Neural progenitor cell (in vitro differentiated cells): ENCODE results near the gene ABTB2. TPM values are rescaled to one million over a fixed set of nuclear protein-coding genes. Genes with fewer than 3 reads are reported as not detected.
"Not testable (repeated sequence)": the region's sequence is repeated elsewhere in the genome, so short reads cannot be mapped to it uniquely, and the experiment has no call there.

ENCODE experiments used
- DNase-seq: peaks from one replicate; pipeline ENCODE4 v3.0.0-alpha.2; 2016; ENCODE audit warnings: low spot score
- H2AFZ ChIP-seq: fragments of 200-600 bp; sonication (generic); replicated peaks from 2 replicates; pipeline ENCODE4 v1.6.1; 2016; ENCODE audit warnings: antibody characterized with exemption
- H3F3A ChIP-seq: fragments of 200-600 bp; sonication (generic); 2 replicates; pipeline ENCODE4 v1.6.1; 2016; ENCODE audit warnings: antibody characterized with exemption, low read depth
- H3K27ac ChIP-seq: fragments of 200-600 bp; sonication (generic); 2 replicates; pipeline ENCODE4 v1.5.1; 2016; ENCODE audit warnings: mild to moderate bottlenecking
- H3K27me3 ChIP-seq: fragments of 200-600 bp; sonication (generic); 2 replicates; pipeline ENCODE4 v1.6.1; 2016; ENCODE audit warnings: mild to moderate bottlenecking, moderate library complexity
- H3K36me3 ChIP-seq: fragments of 200-600 bp; sonication (generic); 2 replicates; pipeline ENCODE4 v1.5.1; 2016
- H3K4me1 ChIP-seq: fragments of 200-600 bp; sonication (generic); 2 replicates; pipeline ENCODE4 v1.6.1; 2016; ENCODE audit warnings: mixed run types
- H3K4me2 ChIP-seq: fragments of 200-600 bp; sonication (generic); 2 replicates; pipeline ENCODE4 v1.6.1; 2016
- H3K4me3 ChIP-seq: fragments of 200-600 bp; sonication (generic); 2 replicates; pipeline ENCODE4 v1.5.1; 2016
- H3K79me2 ChIP-seq: fragments of 200-600 bp; sonication (generic); 2 replicates; pipeline ENCODE4 v1.6.1; 2016; ENCODE audit warnings: low read depth
- H3K9ac ChIP-seq: fragments of 200-600 bp; sonication (generic); 2 replicates; pipeline ENCODE4 v1.6.1; 2016
- H3K9me3 ChIP-seq: fragments of 200-600 bp; sonication (generic); 2 replicates; pipeline ENCODE4 v1.5.1; 2016; ENCODE audit warnings: low read depth
- H4K20me1 ChIP-seq: fragments of 200-600 bp; sonication (generic); 2 replicates; pipeline ENCODE4 v1.6.1; 2016; ENCODE audit warnings: low read depth
- H3K27ac Mint-ChIP-seq: 3 replicates; pipeline ENCODE4 v1.8.0; 2021; ENCODE audit warnings: mixed read lengths
- H3K27me3 Mint-ChIP-seq: 2 replicates; pipeline ENCODE4 v1.8.0; 2022; ENCODE audit warnings: low read depth, mild to moderate bottlenecking, inconsistent platforms, moderate library complexity, mixed read lengths; ENCODE audit not compliant: insufficient read depth
- H3K36me3 Mint-ChIP-seq: 3 replicates; pipeline ENCODE4 v1.8.0; 2021; ENCODE audit warnings: mixed read lengths
- H3K4me1 Mint-ChIP-seq: 3 replicates; pipeline ENCODE4 v1.8.0; 2021; ENCODE audit warnings: mixed read lengths
- H3K4me3 Mint-ChIP-seq: 3 replicates; pipeline ENCODE4 v1.8.0; 2021; ENCODE audit warnings: mild to moderate bottlenecking, moderate library complexity, mixed read lengths
- H3K9me3 Mint-ChIP-seq: 3 replicates; pipeline ENCODE4 v1.8.0; 2020; ENCODE audit warnings: mixed read lengths
- EZH2 ChIP-seq: fragments of 200-600 bp; sonication (generic); IDR thresholded peaks from 2 replicates; pipeline ENCODE4 v1.6.1; 2017; ENCODE audit warnings: antibody characterized with exemption, mild to moderate bottlenecking, moderate library complexity
- EZH2phosphoT487 ChIP-seq: fragments of 200-600 bp; sonication (generic); IDR thresholded peaks from 2 replicates; pipeline ENCODE4 v1.6.1; 2017; ENCODE audit warnings: antibody characterized with exemption
- total RNA-seq: library from RNA; depleted of rRNA; stranded (reverse); fragments of >200 nt; gene quantifications from 2 replicates; pipeline ENCODE4 v1.2.3, GENCODE V29; 2015; ENCODE audit warnings: low replicate concordance
- TF ChIP-seq, protein P1 (sequence below): fragments of 200-600 bp; sonication (generic); IDR thresholded peaks from 2 replicates; pipeline ENCODE4 v1.5.1; 2017; ENCODE audit warnings: antibody characterized with exemption, mild to moderate bottlenecking

ABTB2 gene
- total RNA-seq, 1 donor from 2014 or later = 0.37 TPM

GRCh38 chr11:34394771-34395300 lies 37.0 kb upstream of the ABTB2 start:
- Histone ChIP-seq H3F3A (no peaks in the 10 kb centered on the region), H3K27ac (no peak overlapping the region), H3K27me3 (no peaks in the 10 kb centered on the region), H3K4me3 (no peak overlapping the region), H3K9ac (no peak overlapping the region), H3K4me2 (no peak overlapping the region), H3K79me2 (no peaks in the 10 kb centered on the region), H3K9me3 (no peaks in the 10 kb centered on the region), H2AFZ (peak overlapping the region; percentile 40), H3K36me3 (no peaks in the 10 kb centered on the region), H3K4me1 (no peaks in the 10 kb centered on the region), H4K20me1 (no peaks in the 10 kb centered on the region)
- no peak for DNase-seq
- H3K27ac Mint-ChIP-seq = no peak overlapping the region
- TF ChIP-seq EZH2phosphoT487 = no peak
- no peak for TF ChIP-seq EZH2
- TF ChIP-seq, protein P1, sequence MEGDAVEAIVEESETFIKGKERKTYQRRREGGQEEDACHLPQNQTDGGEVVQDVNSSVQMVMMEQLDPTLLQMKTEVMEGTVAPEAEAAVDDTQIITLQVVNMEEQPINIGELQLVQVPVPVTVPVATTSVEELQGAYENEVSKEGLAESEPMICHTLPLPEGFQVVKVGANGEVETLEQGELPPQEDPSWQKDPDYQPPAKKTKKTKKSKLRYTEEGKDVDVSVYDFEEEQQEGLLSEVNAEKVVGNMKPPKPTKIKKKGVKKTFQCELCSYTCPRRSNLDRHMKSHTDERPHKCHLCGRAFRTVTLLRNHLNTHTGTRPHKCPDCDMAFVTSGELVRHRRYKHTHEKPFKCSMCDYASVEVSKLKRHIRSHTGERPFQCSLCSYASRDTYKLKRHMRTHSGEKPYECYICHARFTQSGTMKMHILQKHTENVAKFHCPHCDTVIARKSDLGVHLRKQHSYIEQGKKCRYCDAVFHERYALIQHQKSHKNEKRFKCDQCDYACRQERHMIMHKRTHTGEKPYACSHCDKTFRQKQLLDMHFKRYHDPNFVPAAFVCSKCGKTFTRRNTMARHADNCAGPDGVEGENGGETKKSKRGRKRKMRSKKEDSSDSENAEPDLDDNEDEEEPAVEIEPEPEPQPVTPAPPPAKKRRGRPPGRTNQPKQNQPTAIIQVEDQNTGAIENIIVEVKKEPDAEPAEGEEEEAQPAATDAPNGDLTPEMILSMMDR = no peak
- H3K4me1 Mint-ChIP-seq = peaks cover 3% of the 10 kb centered on the region
- H3K36me3 Mint-ChIP-seq = no peaks in the 10 kb centered on the region
- H3K9me3 Mint-ChIP-seq = peaks cover 19% of the 10 kb centered on the region
- H3K4me3 Mint-ChIP-seq = no peak overlapping the region
- peaks cover 6% of the 10 kb centered on the region for H3K27me3 Mint-ChIP-seq

DNA sequence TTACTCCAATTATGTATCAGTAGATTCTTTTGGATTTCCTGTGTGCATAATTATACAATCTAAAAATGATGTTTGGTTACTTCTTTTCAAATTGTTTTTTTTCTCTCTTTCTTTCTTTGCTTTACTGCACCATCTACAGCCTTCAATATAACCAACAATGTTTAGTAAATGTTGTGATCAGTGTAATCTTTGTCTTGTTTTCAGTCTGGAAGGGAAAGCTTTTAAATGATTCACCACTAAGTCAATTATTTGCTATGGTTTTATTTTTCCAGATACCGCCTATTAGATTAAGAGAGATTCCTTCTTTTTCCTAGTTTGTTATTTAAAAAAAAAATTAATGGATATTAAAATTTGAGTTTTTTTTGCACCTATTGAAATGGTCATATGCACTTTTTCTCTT lies 29.8 kb upstream of the ABTB2 start:
- Mint-ChIP-seq H3K9me3 (peaks cover 4% of the 10 kb centered on the region), H3K27me3 (no peaks in the 10 kb centered on the region), H3K27ac (no peak overlapping the region), H3K4me1 (no peaks in the 10 kb centered on the region), H3K36me3 (no peaks in the 10 kb centered on the region), H3K4me3 (no peak overlapping the region)
- H3K27ac ChIP-seq = no peak overlapping the region
- DNase-seq = no peak
- no peak overlapping the region for H3K4me3 ChIP-seq
- no peaks in the 10 kb centered on the region for H4K20me1 ChIP-seq
- no peaks in the 10 kb centered on the region for H3K27me3 ChIP-seq
- H3F3A ChIP-seq = no peaks in the 10 kb centered on the region
- no peak overlapping the region for H3K9ac ChIP-seq
- no peak overlapping the region for H2AFZ ChIP-seq
- H3K9me3 ChIP-seq = no peaks in the 10 kb centered on the region
- H3K79me2 ChIP-seq = no peaks in the 10 kb centered on the region
- no peak overlapping the region for H3K4me2 ChIP-seq
- no peaks in the 10 kb centered on the region for H3K36me3 ChIP-seq
- TF ChIP-seq EZH2 = no peak
- TF ChIP-seq, protein P1 = no peak
- H3K4me1 ChIP-seq = no peaks in the 10 kb centered on the region

GRCh38 chr11:34386356-34386755 lies 28.5 kb upstream of the ABTB2 start:
- H3K27me3 ChIP-seq, H4K20me1 ChIP-seq, H3K4me1 Mint-ChIP-seq: not testable (repeated sequence)

DNA sequence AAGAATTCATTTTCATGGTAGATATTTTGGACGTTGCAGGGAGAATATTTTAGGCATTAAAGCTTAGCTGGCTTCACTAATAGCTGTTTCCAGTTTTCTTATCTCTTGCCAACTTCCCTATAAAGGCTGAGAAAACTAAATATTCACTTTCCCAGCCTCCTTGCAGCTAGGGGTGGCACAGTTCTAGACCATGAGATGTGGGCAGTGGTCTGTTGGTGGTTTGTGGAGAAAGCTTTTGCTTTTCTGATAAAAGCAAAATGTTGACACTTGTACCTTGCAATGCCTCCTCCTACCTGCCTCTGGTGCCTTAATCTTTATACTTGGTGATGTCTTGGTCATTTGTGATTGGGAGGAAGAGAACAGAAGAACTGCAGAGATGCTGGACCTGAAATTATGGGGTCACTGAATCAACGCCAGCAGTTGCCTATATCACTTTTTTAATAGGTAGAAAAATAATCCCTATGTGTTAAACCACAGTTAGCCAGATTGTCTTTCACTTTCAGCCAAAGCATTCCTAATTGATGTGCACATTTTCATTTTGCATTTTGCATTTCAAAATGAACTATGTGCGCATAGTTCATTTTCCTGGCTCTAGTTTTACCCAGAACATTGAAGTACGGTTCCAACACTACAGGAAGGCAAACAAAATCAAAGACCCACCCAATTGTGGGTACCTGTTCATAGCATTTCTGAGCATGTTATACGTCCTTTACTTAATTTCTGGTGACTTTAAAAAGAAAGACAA lies 24.9 kb upstream of the ABTB2 start:
- no peaks in the 10 kb centered on the region for H3K27me3 ChIP-seq
- no peaks in the 10 kb centered on the region for H4K20me1 ChIP-seq
- no peaks in the 10 kb centered on the region for H3K36me3 ChIP-seq
- H3K36me3 Mint-ChIP-seq = peaks cover 2% of the 10 kb centered on the region
- TF ChIP-seq EZH2phosphoT487 = no peak
- TF ChIP-seq EZH2 = no peak
- TF ChIP-seq, protein P1 = no peak
- no peak overlapping the region for H3K27ac Mint-ChIP-seq
- no peak overlapping the region for H3K4me2 ChIP-seq
- no peaks in the 10 kb centered on the region for H3F3A ChIP-seq
- DNase-seq = no peak
- no peak overlapping the region for H3K4me3 Mint-ChIP-seq
- no peaks in the 10 kb centered on the region for H3K4me1 ChIP-seq
- H3K27ac ChIP-seq = no peak overlapping the region
- no peaks in the 10 kb centered on the region for H3K27me3 Mint-ChIP-seq
- H2AFZ ChIP-seq = no peak overlapping the region
- H3K9me3 ChIP-seq = no peaks in the 10 kb centered on the region
- H3K4me1 Mint-ChIP-seq = no peaks in the 10 kb centered on the region
- no peak overlapping the region for H3K4me3 ChIP-seq
- H3K9ac ChIP-seq = no peak overlapping the region
- H3K9me3 Mint-ChIP-seq = peaks cover 6% of the 10 kb centered on the region
- H3K79me2 ChIP-seq = no peaks in the 10 kb centered on the region

More at GRCh38 chr11:34386356-34386755, 28.5 kb upstream of the ABTB2 start:
- H3K9me3 ChIP-seq, H3K9ac ChIP-seq, H3K27ac ChIP-seq, H3F3A ChIP-seq, H3K36me3 ChIP-seq, H3K36me3 Mint-ChIP-seq, H3K27ac Mint-ChIP-seq, DNase-seq, H3K4me3 ChIP-seq, H3K27me3 Mint-ChIP-seq, H3K4me2 ChIP-seq, H3K79me2 ChIP-seq, H3K9me3 Mint-ChIP-seq, H3K4me1 ChIP-seq, H2AFZ ChIP-seq, H3K4me3 Mint-ChIP-seq: not testable (repeated sequence)
